AML-193 (cell line): ENCODE results near the gene KRT71.

ENCODE experiments used
- DNase-seq, 2 experiments: peaks; one replicate each; lab custom pipeline; 2025; lab: John Stamatoyannopoulos, UW

The KRT71 gene

GRCh38 chr12:52575256-52575655 is 22.3 kb upstream of the KRT71 start:
- no peak for DNase-seq

DNA sequence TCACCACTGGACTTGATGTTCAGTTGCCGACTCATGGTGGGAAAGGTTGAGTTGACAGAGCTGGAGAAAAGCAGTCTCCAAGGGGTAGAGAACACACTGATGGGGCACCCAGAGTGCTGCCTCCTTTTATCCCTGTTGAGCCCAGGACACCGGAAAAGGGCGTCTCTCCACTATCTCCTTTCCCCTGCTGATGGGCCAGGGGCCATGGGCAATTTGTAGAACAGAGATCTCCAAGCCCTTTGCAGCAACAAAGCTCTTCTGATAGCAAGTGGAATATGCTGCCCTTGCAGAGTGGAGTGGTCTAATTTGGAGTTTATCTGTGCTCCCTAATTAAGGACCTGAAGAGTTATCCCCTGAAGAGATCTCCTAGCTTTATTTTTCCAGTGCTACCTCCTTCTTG is 20.8 kb upstream of the KRT71 start, which contains the start of gene KRT74:
Gene KRT74 (minus strand): TSS at position 101 of the 400 bp plus-strand sequence. CDS start 66 bp downstream, at position 35.
- no peak for DNase-seq

DNA sequence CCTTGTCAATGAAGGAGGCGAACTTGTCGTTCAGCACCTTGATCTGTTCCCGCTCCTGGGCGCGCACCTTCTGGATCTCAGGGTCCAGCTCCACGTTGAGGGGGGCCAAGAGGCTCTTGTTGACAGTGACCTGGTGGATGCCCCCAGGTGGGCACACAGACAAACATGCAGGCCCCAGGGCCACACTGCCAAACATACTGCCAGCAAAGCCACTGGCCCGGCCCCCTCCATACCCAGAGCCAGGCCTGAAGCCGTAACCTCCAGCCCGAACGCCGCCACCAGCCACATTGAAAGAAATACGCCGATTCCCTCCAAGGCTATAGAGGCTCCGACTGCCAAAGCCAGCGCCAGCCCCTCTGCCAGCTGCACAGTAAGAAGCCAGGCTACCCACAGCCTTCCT is 20.4 kb upstream of the KRT71 start:
- DNase-seq = no peak

DNA sequence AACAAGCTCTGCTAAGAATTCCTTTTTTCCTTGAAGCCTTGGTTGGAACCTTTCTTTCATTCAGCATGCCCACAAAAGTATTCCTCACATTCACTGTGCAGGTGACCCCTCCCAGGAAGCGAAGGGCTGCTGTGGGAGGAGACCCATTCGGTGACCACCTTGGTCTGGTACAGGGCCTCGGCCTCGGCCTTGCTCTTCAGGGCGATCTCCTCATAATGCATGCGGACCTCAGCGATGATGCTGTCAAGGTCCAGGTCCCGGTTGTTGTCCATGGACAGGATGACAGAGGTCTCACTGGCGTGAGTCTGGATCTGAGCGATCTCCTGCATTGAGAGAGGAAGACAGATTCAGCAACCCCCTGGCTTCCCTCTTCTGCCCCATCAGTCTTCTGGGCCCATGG is 17.6 kb upstream of the KRT71 start:
- no peak for DNase-seq

GRCh38 chr12:52568111-52568510 is 15.2 kb upstream of the KRT71 start:
- no peak for DNase-seq

DNA sequence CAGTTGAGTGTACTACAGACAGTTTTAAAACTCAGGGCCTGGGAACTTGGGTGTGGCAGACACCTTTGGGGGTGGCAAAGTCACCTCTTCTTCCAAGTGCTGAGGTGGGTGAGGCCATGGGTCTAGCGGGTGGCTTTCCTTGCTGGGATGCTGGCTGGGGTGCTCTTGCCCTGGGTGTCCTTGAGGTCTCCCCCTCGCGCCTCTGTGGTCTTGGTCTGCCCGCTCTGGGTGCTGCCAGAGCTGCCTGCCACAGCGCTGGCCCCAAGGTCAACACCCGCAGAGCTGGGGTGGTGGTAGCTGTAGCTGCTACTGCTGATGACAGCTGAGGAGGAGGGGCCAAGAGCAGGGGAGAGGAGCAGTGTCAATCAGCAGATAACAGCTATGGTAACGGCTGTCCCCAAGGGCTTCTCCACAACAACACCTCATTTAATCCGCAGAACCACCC is 13.9 kb upstream of the KRT71 start:
- DNase-seq = no peak

GRCh38 chr12:52564582-52564981 is 11.6 kb upstream of the KRT71 start:
- DNase-seq = no peak

GRCh38 chr12:52561880-52562449 is 9.0 kb upstream of the KRT71 start:
- DNase-seq = no peak

DNA sequence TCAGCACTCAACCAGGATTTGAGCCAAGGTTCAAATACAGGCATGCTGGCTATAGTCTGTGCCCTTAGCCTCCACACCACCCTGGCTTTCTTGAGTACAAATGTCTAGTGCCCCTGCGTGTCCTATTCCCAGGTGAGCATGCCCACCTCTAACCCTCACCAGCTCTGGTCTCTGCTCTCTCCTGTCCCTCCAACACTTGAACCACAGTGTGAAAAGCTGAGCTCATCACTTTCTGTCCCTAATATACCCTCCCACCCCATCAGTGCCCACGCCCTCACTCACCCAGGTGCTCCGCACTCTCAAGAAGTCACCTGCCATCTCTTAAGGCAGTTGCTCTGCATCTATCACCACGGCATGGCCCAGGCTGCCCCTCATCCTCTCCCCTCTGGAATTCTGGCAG is 7.0 kb upstream of the KRT71 start:
- no peak for DNase-seq

- no peak for DNase-seq
Measured at GRCh38 chr12:52558781-52559445, 6.0 kb upstream of the KRT71 start.

DNA sequence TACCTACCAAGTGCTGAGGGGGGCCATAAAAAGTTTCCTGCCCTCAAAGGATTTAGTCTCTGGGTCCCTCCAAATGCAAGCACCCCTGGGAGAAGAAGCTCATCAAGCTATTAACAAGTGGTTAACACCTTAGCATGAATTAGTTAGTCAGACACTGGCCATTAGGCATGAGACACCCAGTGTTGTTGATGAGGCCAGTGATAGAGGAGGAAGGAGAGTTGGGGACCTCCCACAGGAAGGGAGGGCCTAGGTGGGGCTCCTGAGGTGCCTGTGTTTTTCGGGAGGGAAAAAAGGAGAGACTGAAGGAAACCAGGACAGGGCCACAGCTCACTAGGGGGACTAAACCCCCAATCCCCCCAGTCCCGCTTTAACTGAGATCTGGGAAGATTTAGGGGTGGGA is 4.5 kb upstream of the KRT71 start:
- no peak for DNase-seq

DNA sequence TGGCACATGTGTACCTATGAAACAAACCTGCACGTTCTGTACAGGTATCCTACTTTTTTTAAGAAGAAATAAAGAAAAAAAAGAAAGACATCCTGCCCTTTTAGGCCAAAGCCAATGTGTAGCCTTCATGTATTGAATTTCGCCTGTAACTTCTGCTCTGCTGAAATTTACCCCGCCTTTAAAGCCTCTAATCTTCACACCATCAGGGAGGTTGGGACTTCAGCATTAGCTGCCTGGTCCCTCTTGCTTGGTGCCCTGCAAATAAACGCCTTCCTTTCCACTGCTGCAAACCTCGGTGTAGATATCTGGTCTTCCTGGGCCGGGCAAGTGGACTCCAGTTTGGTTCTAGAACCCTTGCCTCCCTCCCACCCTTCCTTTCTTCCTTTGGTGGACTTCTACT is 2.6 kb upstream of the KRT71 start:
- no peak for DNase-seq

- DNase-seq = no peak
Measured at GRCh38 chr12:52552055-52552454, 890 bp downstream of the KRT71 start.

DNA sequence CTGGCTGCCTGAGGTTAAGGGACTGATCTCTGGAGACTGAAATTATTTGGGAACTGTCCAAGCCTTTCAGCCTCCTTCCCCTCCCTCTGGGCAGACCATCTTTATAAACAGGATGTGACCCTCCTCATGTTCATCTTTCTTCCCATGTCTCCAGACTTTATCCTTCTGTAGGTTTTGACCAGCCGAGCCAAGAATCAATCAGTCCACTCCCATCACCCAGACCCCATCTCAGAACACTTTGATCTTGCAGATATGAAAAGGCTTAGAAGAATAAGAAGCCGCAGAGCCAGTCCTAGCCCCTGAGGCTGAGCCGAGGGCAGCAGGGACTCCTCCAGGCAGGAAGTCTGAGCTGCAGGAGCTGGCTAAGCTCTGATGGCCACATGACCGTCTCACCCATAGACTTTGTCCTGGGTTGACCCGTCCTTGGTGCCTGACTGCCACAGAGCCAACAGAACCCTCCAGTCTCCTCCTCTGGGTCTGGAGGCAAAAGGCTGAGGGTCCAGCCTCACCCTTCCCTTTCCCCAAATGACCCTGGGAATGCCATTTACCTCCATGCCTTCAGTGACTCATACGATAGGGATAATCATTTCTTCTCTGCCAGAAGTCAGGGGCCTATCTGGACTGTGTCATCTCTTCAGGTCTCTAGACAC is 1.6 kb downstream of the KRT71 start:
- no peak for DNase-seq

DNA sequence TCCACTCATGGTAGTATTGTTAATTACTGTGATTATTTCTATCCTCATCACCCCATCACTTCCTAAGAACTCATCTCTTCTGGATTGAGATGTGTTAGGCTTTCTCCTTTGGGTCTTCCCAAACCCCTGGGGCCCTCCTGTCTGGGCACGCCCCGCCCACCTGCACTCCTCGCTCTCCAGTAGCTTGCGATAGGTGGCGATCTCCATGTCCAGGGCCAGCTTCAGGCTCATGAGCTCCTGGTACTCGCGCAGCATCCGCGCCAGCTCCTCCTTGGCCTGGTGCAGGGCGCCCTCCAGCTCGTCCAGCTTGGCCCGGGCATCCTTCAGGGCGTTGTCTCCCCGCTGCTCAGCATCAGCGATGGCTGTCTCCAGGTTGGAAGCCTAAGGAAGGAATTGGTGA is 6.8 kb downstream of the KRT71 start:
- no peak for DNase-seq

- no peak for DNase-seq
Measured at GRCh38 chr12:52543985-52544883, 8.7 kb downstream of the KRT71 start.

DNA sequence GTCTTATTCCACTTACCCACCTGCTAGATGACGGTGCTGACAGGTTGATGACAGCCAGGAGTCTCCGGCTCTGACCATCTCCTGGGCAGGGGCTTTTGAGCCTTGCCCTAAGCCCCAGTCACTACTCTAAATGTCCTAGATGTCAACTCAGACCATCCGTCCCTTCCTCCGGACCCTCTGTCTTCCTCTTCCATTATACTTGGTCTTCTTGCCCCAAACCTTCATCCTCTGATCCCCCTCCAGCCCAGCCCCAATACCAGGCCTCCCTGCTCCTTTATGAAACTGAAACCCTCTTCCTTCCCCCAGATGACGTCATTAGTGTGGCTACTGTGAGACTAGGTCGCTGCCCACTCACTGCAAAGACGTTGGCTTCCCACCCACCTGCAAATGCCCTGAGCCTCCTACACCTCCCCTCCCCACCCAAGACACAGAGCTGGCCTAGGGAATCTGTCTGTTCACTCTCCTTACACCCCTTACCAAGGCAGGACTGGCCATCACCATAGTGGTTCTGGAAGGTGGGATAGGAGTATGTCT is 10.1 kb downstream of the KRT71 start:
- DNase-seq = no peak

GRCh38 chr12:52542157-52542556 is 10.8 kb downstream of the KRT71 start:
- DNase-seq = no peak

- no peak for DNase-seq
Measured at GRCh38 chr12:52541709-52542108, 11.2 kb downstream of the KRT71 start.

DNA sequence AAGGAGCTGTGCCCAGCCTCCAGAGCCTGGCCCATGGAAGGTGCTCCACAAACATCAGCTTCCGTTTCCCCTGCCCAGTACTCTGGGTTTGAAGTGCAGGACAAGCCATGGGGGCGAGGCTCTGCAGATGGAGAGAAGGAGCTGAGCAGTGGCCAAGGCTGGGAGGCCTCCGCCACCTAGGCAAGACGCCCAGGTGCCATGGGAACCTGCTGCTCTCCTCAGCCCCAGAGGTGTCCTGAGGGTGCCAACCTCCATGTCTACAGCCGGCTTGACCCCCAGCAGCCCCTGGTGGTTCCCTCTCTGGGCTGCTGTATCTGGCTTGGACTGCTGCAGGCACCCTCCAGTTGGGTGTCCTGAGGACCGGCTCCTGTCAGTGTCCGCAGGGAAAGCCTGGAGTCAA is 12.4 kb downstream of the KRT71 start:
- DNase-seq = no peak

- DNase-seq = no peak
Measured at GRCh38 chr12:52539821-52540173, 13.1 kb downstream of the KRT71 start.

DNA sequence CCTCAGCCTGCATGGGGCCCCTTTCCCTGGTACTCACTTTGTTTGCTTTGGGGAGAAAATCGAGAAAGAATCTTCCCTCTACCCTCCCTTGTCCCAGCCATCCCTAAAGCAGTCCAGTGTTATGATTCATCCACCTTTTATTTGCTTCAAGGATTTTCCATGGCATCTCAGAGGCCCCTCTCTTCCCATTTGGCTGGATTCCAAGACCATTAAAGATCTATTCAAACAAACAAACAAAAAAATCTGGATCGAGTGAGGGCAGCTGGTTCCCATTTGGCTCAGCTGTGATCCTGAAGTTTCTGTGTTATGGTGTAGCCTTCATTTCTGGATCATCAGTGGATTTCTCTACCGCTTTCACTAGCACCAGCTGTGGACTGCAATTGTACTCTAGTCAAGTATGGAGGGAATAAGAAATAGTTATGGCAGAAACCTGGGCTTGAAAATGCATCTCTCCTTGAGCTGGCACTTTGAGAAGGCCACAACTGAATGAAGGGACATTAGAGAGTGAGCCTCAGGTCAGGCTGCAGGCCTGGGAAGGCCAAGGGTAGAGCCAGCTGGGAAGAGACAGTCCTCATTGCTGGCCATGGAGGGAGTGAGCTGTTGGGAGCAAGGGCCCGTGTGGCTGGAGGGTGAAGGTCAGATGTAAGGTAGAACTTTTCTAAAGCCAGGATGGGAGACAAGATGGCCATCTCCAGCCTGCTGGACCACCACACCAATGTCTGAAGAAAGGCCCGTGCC is 13.7 kb downstream of the KRT71 start:
- no peak for DNase-seq
